ENCODE measurements around the gene EIF4G3.
A peak's percentile ranks its signal among the peaks of the same experiment; 100 is the strongest.
"Not testable (repeated sequence)": the region's sequence is repeated elsewhere in the genome, so short reads cannot be mapped to it uniquely, and the experiment has no call there.

The EIF4G3 gene

DNA sequence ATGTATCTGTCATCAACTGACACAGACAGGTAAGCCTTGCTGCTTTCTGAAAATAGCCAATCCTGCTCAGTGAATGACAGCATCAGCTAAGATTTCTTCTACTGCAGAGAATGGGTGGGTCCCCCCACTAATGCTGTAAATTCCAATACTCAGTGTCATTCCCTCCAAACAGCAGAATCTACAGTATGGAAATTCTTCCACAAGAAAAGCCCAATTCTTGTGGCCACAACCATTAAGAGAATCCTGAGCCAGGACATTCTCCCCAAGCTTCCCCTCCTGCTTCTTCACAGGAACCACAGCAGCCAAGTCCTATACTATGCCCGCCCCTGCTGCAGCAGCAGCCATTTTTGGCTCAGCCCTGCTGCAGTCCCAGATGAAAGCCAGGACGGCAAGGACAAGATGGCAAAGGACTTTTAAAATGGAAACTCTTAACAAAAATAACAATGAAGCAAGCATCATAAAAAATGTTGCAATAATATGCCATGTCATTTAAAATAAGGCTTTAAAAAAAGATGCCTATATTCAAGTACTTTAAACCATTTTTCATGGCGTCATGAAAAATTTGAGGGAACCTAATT lies 26.8 kb downstream of the EIF4G3 start:
- DNase-seq: no peak

DNA sequence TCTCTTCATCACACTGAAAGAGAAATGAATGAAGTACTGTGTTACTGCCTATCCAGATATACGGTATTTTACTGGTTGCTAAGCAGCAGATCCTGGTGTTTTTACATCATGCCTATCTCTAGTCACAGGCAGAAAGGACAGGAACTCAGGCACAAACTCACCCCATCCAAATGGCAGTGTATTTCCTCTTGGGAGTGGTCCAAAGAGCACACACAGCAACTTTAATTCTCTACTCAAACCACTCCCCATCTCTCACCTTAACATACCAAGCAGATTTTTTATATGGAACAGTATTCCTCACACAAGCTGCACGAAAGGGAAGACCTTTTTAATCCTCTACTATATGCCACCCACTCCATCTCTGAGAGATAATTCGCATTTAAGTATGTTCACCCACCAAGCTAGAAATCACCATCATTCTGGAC lies 27.3 kb downstream of the EIF4G3 start:
- DNase-seq: no peak

DNA sequence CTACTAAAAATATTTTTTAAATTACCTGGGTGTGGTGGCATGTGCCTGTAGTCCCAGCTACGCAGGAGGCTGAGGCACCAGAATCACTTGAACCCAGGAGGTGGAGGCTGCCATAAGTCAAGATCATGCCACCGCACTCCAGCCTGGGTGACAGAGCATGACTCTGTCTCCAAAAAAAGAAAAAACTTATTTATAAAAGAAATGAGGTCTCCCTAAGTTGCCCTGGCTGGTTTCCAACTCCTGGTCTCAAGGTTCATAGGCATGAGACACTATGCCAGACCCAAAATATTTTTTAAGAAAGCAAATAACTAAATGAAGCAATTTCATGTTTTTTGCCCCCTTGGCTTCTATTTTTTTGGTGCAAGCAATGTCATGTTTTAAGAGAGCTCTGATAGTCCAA lies 32.9 kb downstream of the EIF4G3 start:
- no peak for DNase-seq

DNA sequence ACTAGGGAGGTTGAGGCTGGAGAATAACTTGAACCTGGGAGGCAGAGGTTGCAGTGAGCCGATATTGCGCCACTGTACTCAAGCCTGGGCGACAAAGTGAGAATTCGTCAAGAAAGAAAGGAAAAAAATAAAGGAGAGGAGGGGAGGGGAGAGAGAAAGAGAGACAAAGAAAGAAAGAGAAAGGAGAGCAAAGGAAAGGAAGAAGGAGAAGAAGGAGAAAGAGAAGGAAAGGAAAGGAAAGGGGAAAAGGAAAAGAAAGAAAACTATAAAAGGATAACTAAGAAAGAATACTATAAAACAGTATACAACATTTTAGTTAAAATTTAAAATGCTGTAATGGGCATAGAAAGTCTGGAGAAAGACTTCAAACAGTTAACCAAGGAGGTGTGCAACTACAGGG lies 33.6 kb downstream of the EIF4G3 start:
- DNase-seq: no peak

GRCh38 chr1:21141030-21141429 lies 35.7 kb downstream of the EIF4G3 start:
- no peak for DNase-seq

- no peak for DNase-seq
Measured at GRCh38 chr1:21139601-21140000, 37.1 kb downstream of the EIF4G3 start.

DNA sequence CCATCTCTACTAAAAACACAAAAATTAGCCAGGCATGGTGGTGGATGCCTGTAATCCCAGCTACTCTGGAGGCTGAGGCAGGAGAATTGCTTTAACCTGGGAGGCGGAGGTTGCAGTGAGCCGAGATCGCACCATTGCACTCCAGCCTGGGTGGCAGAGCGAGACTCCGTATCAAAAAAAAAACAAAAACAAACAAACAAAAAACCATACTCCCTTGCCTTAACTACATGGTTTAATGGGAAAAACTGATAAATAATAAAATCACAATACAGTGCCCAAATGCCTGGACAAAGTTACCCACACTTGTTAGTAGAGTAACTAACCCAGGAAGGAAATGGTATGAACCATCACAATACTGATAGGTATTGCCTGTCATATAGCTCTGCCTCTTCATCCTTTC lies 40.4 kb downstream of the EIF4G3 start:
- DNase-seq: not testable (repeated sequence)

DNA sequence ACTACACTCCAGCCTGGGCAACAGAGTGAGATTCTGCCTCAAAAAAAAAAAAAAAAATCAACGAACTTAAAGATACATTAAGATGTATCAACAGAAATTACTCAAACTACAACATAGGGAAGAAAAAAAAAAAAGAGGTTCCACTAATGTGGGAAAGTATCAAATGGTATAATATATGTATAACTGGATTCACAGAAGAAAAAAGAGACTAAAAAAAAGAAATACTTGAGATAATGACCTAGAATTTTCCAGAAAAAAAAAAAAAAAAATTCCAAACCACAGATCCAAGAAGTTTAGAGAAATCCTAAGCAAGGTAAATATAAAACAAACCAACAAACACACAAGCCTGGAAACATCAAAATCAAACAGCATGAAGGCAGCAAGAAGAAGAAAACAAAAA lies 45.5 kb downstream of the EIF4G3 start:
- no peak for DNase-seq

DNA sequence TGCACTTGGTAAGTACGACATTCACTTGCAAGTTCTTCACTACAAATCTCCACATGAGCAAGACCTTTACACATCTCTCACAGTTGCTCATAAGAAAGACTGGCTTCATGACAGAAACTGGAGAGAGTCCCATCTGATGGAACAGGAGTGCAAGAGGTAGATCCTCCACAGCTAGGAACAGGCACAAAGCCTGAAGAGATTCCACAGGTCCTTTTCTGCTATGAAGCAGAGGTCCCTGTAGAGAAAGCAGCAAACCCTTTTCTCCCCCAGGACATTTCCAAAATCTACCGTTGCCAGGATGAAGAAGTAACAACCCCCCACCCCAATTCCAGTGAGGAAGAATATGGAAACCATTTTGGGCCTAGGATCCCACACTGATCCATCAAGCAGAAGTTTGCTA lies 47.3 kb downstream of the EIF4G3 start:
- no peak for DNase-seq

GRCh38 chr1:21126324-21126723 lies 50.4 kb downstream of the EIF4G3 start:
- DNase-seq: no peak

GRCh38 chr1:21124846-21125245 lies 51.9 kb downstream of the EIF4G3 start:
- peak in 1 of 2 donors; percentile 26 for DNase-seq

- DNase-seq: no peak
Measured at GRCh38 chr1:21123287-21123948, 53.3 kb downstream of the EIF4G3 start.

- no peak for DNase-seq
Measured at GRCh38 chr1:21121764-21122471, 54.8 kb downstream of the EIF4G3 start.

- no peak for DNase-seq
Measured at GRCh38 chr1:21118167-21118566, 58.5 kb downstream of the EIF4G3 start.

- no peak for DNase-seq
Measured at GRCh38 chr1:21117597-21118001, 59.1 kb downstream of the EIF4G3 start.

DNA sequence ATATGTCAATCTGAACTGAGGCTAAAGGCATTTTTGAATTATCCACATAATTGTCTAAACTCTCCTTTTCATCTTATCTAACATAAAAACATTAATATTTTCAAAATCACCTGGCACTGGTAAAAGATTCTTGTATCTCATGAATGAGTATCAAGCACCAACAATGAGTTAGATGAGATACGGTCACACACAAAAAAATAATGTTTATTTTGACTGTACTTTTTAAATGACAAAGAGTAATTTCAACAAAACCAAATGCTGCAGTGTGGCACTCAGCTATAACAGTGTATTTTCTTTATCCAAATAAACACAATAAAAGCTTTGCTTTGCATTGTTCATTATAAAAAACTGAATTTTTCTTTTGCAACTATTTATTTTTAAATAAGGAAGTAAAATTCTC lies 59.5 kb downstream of the EIF4G3 start:
- no peak for DNase-seq

GRCh38 chr1:21115098-21115760 lies 61.5 kb downstream of the EIF4G3 start:
- DNase-seq: no peak

DNA sequence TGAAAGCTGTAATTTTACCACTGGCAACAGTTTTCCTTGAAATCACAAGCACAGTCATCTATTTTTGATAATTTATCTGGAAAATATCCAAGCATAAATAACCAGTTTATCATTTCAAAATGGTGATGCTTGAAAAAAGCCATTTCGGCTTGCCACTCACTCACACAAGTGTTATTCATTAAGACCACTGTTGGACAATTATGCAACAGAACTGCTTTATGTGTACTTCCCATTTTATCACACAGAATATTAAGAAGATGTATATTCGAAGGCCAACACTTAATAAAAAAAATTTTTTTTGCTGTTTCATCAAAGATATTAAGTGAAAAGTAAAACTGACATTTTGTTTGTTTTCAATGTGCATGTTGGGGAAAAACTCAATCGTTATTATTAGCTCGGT lies 62.3 kb downstream of the EIF4G3 start:
- DNase-seq: peak in 1 of 2 donors; percentile 20

GRCh38 chr1:21110163-21110562 lies 66.5 kb downstream of the EIF4G3 start:
- DNase-seq: no peak

- DNase-seq: no peak
Measured at GRCh38 chr1:21106709-21107108, 70.0 kb downstream of the EIF4G3 start.

DNA sequence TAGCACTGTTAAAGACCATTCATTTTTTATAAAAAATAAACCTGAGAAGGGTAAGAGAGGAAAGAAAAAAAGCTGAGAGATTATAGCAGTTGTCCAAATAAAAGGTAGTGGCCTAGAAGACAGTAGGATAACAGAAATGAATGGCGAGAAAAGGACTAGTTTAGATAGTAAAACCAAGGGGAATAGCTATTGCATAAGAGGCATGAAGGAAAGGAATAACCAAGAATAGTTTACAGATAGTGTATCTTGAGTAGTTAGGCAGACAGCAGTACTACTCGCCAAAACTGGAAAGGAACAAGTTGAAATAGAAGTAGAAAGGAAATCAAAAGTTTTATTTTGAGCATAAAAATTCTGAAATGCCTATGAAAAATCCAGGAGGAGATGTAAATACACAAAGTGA lies 70.5 kb downstream of the EIF4G3 start:
- no peak for DNase-seq

DNA sequence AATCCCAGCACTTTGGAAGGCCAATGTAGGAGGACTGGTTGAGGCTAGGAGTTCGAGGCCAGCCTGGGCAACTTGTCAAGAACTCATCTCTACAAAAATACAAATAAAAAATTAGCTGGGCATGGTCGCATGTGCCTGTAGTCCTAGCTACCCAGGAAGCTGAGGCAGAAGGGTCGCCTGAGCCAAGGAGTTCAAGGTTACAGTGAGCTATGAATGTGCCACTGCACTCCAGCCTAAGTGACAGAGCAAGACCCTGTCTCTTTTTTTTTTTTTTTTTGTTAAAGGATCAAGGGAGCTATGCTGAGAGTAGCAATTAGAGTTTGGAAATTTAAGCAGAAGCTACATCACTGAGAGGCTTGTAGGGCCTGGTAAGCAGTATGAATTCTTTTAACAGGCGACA lies 70.9 kb downstream of the EIF4G3 start:
- DNase-seq: no peak

- DNase-seq: no peak
Measured at GRCh38 chr1:21104683-21105082, 72.0 kb downstream of the EIF4G3 start.

GRCh38 chr1:21100481-21100921 lies 76.2 kb downstream of the EIF4G3 start:
- peak; percentile 38 to 72 for DNase-seq

Data from inflammatory macrophage treated with lipopolysaccharide for 1 hour (primary cell).